BJ (cell line): ENCODE measurements around the gene FUZ. TPM values are rescaled to one million over a fixed set of nuclear protein-coding genes. Genes with fewer than 3 reads are reported as not detected.
A peak's percentile ranks its signal among the peaks of the same experiment; 100 is the strongest.

Source experiments
- CTCF ChIA-PET: fragments of 350-600 bp; formaldehyde crosslinking; extraction: SDS; loops from one replicate; lab custom pipeline; 2021; ENCODE audit warnings: antibody characterized with exemption, inconsistent platforms; lab: Yijun Ruan, JAX
- POLR2A ChIA-PET: fragments of 300-600 bp; sonication (Branson Sonifier 250); formaldehyde crosslinking; extraction: SDS; loops from one replicate; lab custom pipeline; 2021; ENCODE audit warnings: antibody characterized with exemption; lab: Charles Lee
- DNase-seq: peaks from one replicate; pipeline ENCODE4 v3.0.0-alpha.2; 2011; ENCODE audit warnings: low read depth
- H3K27me3 ChIP-seq: 2 replicates; pipeline ENCODE4 v1.6.0; 2011; ENCODE audit warnings: low read length; ENCODE audit not compliant: control insufficient read depth, insufficient read depth
- H3K36me3 ChIP-seq: 2 replicates; pipeline ENCODE4 v1.5.1; 2011; ENCODE audit warnings: low read length; ENCODE audit not compliant: control insufficient read depth, insufficient read depth
- H3K4me3 ChIP-seq: 2 replicates; pipeline ENCODE4 v1.5.1; 2011; ENCODE audit warnings: low read depth, mild to moderate bottlenecking, control low read depth, low read length
- polyA plus RNA-seq: library from polyadenylated mRNA; depleted of rRNA; stranded (reverse); fragments of >200 nt; gene quantifications from 2 replicates; pipeline ENCODE4 v1.2.3, GENCODE V29; 2011
- TF ChIP-seq, protein P1 (sequence below): IDR thresholded peaks from 2 replicates; pipeline ENCODE4 v1.5.1; 2011; ENCODE audit warnings: low read depth, mild to moderate bottlenecking, control low read depth, inconsistent platforms, low read length, moderate library complexity; ENCODE audit not compliant: insufficient read depth

FUZ gene
- polyA plus RNA-seq, 1 experiment = 14.3 TPM

DNA sequence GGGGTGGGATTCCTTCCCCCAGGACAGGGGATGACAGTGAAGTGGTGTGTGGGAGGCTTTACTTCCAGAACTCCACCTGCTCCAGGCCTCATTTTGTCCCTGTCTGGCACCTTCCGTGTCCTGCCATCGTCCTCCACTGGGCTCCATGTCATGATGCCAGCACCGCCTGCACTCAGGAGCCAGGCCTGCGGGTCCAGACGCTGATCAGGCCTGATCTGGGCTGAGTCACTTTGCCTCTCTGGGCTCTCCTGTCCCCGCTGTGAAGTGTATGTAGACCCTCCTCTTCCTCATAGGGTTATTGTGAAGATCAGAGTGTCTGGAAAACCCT is 9.6 kb downstream of the FUZ start:
- no peaks in the 10 kb centered on the region for H3K27me3 ChIP-seq
- peaks cover 45% of the 10 kb centered on the region for H3K36me3 ChIP-seq
- TF ChIP-seq, protein P1, sequence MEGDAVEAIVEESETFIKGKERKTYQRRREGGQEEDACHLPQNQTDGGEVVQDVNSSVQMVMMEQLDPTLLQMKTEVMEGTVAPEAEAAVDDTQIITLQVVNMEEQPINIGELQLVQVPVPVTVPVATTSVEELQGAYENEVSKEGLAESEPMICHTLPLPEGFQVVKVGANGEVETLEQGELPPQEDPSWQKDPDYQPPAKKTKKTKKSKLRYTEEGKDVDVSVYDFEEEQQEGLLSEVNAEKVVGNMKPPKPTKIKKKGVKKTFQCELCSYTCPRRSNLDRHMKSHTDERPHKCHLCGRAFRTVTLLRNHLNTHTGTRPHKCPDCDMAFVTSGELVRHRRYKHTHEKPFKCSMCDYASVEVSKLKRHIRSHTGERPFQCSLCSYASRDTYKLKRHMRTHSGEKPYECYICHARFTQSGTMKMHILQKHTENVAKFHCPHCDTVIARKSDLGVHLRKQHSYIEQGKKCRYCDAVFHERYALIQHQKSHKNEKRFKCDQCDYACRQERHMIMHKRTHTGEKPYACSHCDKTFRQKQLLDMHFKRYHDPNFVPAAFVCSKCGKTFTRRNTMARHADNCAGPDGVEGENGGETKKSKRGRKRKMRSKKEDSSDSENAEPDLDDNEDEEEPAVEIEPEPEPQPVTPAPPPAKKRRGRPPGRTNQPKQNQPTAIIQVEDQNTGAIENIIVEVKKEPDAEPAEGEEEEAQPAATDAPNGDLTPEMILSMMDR = no peak
- H3K4me3 ChIP-seq = no peak overlapping the region
- DNase-seq = no peak
- CTCF ChIA-PET = interaction anchor here (1.3 kb wide), 1 partner anchor 123 kb away, joined by 3 read pairs; no protein-coding TSS in a partner anchor
- POLR2A ChIA-PET = no interaction called here

DNA sequence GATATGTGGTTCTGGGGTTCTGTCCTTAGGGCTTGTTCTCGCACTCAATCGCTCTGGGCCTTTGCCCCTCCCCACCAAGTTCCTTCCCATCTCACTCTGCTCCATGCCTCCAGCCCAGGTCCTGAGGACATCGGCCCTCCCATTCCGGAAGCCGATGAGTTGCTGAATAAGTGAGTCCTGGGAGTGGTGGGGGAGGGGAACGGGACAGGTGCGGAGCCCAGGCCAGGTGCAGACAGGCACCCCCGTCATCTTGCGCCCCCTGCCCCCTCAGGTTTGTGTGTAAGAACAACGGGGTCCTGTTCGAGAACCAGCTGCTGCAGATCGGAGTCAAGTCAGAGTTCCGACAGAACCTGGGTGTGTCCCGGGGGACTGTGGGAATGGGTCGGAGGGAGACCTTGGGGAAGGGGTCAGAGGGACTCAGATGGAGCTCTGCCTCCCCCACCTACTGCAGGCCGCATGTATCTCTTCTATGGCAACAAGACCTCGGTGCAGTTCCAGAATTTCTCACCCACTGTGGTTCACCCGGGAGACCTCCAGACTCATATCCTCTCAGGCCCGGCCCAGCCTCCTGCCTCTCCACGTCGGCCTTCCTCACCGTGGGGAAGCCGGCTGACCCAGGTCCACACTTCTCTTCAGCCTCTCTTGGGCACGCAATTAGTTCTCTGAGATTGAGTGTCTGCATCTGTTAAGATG is 10.1 kb downstream of the FUZ start:
- Histone ChIP-seq H3K27me3 (no peaks in the 10 kb centered on the region), H3K36me3 (peaks cover 50% of the 10 kb centered on the region), H3K4me3 (no peak overlapping the region)
- TF ChIP-seq, protein P1 = no peak
- CTCF ChIA-PET = no interaction called here
- DNase-seq = no peak
- POLR2A ChIA-PET = interaction anchor here (0.6 kb wide), 1 partner anchor 17 kb away, joined by 5 read pairs; no protein-coding TSS in a partner anchor

DNA sequence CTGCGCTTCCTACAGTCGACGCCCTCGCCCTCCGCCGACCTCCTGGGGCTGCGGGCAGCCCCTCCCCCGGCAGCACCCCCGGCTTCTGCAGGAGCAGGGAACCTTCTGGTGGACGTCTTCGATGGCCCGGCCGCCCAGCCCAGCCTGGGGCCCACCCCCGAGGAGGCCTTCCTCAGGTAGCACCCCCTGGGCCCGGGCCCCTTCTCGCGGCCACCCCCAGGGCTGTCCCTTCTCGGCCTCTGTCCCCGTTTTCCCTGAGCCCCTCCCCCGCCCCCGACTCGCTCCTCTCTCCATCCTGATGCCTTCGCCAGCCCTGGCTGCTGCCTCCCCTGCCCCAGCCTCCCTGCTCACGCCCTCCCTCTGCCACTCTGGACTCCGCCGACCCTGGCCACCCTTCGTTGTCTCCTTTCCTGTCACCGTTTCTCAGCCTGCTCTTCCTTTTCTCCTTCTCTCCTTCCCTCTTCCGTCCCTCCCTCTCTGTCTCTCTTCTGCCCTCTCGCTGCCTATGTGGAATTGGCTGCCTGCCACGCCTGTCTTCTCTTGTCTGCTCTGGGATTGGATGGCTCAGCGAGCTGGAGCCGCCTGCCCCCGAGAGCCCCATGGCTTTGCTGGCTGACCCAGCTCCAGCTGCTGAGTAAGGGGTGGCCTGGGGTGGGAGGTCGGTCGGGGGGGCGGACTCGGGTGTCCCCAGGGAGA is 11.0 kb downstream of the FUZ start:
- H3K36me3 ChIP-seq = peaks cover 46% of the 10 kb centered on the region

DNA sequence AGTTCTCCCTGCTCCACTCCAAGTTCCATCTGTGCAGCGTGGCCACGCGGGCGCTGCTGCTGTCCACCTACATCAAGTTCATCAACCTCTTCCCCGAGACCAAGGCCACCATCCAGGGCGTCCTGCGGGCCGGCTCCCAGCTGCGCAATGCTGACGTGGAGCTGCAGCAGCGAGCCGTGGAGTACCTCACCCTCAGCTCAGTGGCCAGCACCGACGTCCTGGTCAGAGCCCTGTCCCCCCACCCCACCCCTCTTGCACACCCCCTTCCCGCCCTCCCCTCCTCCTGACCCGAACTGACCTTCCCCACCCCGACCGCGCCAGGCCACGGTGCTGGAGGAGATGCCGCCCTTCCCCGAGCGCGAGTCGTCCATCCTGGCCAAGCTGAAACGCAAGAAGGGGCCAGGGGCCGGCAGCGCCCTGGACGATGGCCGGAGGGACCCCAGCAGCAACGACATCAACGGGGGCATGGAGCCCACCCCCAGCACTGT is 11.6 kb downstream of the FUZ start:
- H3K36me3 ChIP-seq = peaks cover 51% of the 10 kb centered on the region
- peak overlapping the region; percentile 46 for H3K4me3 ChIP-seq
- ChIA-PET CTCF (no interaction called here), POLR2A (no interaction called here)
- no peaks in the 10 kb centered on the region for H3K27me3 ChIP-seq
- DNase-seq = no peak
- TF ChIP-seq, protein P1 = no peak

More for the DNA sequence above, 11.0 kb downstream of the FUZ start:
- ChIA-PET POLR2A (interaction anchor here (0.6 kb wide), 1 partner anchor 16 kb away, joined by 5 read pairs; no protein-coding TSS in a partner anchor), CTCF (no interaction called here)
- peak; percentile 29 for DNase-seq
- TF ChIP-seq, protein P1 = peak; percentile 62
- no peaks in the 10 kb centered on the region for H3K27me3 ChIP-seq
- peak overlapping the region; percentile 46 for H3K4me3 ChIP-seq

DNA sequence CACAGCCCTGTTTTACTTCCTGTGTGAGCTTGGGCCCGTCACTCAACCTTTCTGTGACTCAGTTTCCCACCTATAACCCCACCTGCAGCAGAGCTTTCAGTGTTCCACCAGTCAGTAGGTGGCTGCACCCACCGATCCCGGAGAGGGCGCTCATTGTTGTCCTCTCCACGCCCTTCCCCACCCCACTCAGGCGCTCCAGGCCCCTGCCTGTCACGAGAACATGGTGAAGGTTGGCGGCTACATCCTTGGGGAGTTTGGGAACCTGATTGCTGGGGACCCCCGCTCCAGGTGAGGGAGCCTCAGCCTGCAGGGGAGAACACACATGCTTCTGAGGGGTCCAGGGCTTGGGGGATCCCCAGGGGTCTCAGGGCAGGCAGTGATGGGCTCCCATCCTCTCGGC is 12.3 kb downstream of the FUZ start:
- no peak overlapping the region for H3K4me3 ChIP-seq
- DNase-seq = no peak
- TF ChIP-seq, protein P1 = no peak
- H3K36me3 ChIP-seq = peaks cover 53% of the 10 kb centered on the region
- ChIA-PET POLR2A (no interaction called here), CTCF (no interaction called here)
- no peaks in the 10 kb centered on the region for H3K27me3 ChIP-seq
